ENCODE data around the gene CDH3.

CDH3 gene

DNA sequence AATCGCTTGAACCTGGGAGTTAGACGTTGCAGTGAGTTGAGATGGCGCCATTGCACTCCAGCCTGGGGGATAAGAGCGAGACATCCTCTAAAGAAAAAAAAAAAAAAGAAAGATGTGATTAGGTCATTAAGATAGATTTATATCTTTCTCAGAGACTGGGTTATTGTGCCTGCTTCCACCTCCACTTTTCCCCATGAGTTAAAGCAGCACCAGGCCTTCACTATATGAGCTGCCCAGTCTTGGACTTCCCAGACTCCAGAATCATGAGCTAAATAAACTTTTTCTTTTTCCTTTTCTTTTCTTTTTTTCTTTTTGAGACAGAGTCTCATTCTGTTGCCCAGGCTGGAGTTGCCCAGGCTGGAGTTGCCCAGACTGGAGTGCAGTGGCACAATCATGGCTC lies 72.6 kb downstream of the CDH3 start:
- ATAC-seq (ENCODE audit: low read depth), result no peak
- H3K27ac ChIP-seq (ENCODE audit: poor library complexity, severe bottlenecking), result no peak overlapping the region

DNA sequence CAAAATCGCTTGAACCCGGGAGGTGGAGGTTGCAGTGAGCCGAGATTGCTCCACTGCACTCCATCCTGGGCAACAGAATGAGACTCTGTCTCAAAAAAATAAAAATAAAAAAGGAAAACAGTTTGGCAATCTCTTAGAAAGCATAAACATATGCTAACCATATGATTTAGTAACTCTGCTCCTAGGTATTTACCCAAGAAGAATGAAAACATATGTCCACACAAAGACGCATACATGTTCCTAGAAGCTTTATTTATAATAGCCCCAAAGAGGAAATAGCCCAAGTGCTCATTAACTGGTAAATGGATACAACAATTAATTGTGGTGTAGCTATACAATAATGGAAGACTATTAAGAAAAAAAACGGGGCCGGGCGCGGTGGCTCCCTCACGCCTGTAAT lies 73.5 kb downstream of the CDH3 start:
- H3K27me3 ChIP-seq (ENCODE audit: insufficient read depth, poor library complexity, severe bottlenecking), result no peaks in the 10 kb centered on the region
- H3K4me1 ChIP-seq (ENCODE audit: insufficient read depth, poor library complexity, severe bottlenecking), result no peaks in the 10 kb centered on the region
- DNase-seq (ENCODE audit: low spot score) (no peak), ATAC-seq (ENCODE audit: low read depth) (no peak)
- H3K27ac ChIP-seq (ENCODE audit: poor library complexity, severe bottlenecking), result no peak overlapping the region
- H3K4me3 ChIP-seq (ENCODE audit: severe bottlenecking), result no peak overlapping the region
- H3K9me3 ChIP-seq (ENCODE audit: severe bottlenecking), result no peaks in the 10 kb centered on the region
- TF ChIP-seq, protein P1, sequence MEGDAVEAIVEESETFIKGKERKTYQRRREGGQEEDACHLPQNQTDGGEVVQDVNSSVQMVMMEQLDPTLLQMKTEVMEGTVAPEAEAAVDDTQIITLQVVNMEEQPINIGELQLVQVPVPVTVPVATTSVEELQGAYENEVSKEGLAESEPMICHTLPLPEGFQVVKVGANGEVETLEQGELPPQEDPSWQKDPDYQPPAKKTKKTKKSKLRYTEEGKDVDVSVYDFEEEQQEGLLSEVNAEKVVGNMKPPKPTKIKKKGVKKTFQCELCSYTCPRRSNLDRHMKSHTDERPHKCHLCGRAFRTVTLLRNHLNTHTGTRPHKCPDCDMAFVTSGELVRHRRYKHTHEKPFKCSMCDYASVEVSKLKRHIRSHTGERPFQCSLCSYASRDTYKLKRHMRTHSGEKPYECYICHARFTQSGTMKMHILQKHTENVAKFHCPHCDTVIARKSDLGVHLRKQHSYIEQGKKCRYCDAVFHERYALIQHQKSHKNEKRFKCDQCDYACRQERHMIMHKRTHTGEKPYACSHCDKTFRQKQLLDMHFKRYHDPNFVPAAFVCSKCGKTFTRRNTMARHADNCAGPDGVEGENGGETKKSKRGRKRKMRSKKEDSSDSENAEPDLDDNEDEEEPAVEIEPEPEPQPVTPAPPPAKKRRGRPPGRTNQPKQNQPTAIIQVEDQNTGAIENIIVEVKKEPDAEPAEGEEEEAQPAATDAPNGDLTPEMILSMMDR (IDR thresholded peaks at IDR 0.05; ENCODE audit: poor library complexity, severe bottlenecking), result no peak
- H3K36me3 ChIP-seq (ENCODE audit: low read depth), result no peaks in the 10 kb centered on the region

More for the DNA sequence above, 72.6 kb downstream of the CDH3 start:
- H3K4me3 ChIP-seq (ENCODE audit: severe bottlenecking), result no peak overlapping the region
- H3K9me3 ChIP-seq (ENCODE audit: severe bottlenecking), result no peaks in the 10 kb centered on the region
- TF ChIP-seq, protein P1 (IDR thresholded peaks at IDR 0.05; ENCODE audit: poor library complexity, severe bottlenecking), result no peak
- no peak for DNase-seq (ENCODE audit: low spot score)
- H3K36me3 ChIP-seq (ENCODE audit: low read depth), result no peaks in the 10 kb centered on the region
- no peaks in the 10 kb centered on the region for H3K4me1 ChIP-seq (ENCODE audit: insufficient read depth, poor library complexity, severe bottlenecking)
- no peaks in the 10 kb centered on the region for H3K27me3 ChIP-seq (ENCODE audit: insufficient read depth, poor library complexity, severe bottlenecking)

DNA sequence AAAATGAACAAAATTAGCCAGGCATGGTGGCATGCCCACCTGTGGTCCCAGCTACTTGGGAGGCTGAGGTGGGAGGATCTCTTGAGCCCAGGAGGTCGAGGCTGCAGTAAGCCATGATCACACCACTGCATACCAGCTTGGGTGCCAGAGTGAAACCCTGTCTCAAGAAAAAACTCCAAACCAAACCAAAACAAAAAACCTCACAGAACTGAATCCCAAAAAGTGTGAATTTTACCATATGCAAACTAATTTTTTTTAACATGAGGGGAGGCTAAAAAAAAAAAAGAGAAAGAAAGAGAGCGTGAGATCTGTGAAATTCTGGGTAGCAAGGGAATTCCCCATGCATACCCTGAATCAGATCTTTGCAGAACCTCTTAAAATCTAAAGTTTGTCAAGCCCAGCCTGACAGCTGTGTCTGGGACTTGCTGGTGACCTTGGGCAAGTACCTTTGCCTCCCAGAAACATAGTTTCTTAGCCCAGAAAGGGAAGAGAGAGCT lies 74.9 kb downstream of the CDH3 start:
- H3K27me3 ChIP-seq (ENCODE audit: insufficient read depth, poor library complexity, severe bottlenecking), result no peaks in the 10 kb centered on the region
- no peaks in the 10 kb centered on the region for H3K36me3 ChIP-seq (ENCODE audit: low read depth)
- DNase-seq (ENCODE audit: low spot score) (no peak), ATAC-seq (ENCODE audit: low read depth) (no peak)
- no peak overlapping the region for H3K4me3 ChIP-seq (ENCODE audit: severe bottlenecking)
- H3K27ac ChIP-seq (ENCODE audit: poor library complexity, severe bottlenecking), result no peak overlapping the region
- TF ChIP-seq, protein P1 (IDR thresholded peaks at IDR 0.05; ENCODE audit: poor library complexity, severe bottlenecking), result no peak
- no peaks in the 10 kb centered on the region for H3K9me3 ChIP-seq (ENCODE audit: severe bottlenecking)
- no peaks in the 10 kb centered on the region for H3K4me1 ChIP-seq (ENCODE audit: insufficient read depth, poor library complexity, severe bottlenecking)

- H3K9me3 ChIP-seq (ENCODE audit: severe bottlenecking), result no peaks in the 10 kb centered on the region
- no peaks in the 10 kb centered on the region for H3K36me3 ChIP-seq (ENCODE audit: low read depth)
- no peak overlapping the region for H3K27ac ChIP-seq (ENCODE audit: poor library complexity, severe bottlenecking)
- no peak overlapping the region for H3K4me3 ChIP-seq (ENCODE audit: severe bottlenecking)
- no peak for ATAC-seq (ENCODE audit: low read depth)
- DNase-seq (ENCODE audit: low spot score), result no peak
- H3K27me3 ChIP-seq (ENCODE audit: insufficient read depth, poor library complexity, severe bottlenecking), result no peaks in the 10 kb centered on the region
- no peaks in the 10 kb centered on the region for H3K4me1 ChIP-seq (ENCODE audit: insufficient read depth, poor library complexity, severe bottlenecking)
- TF ChIP-seq, protein P1 (IDR thresholded peaks at IDR 0.05; ENCODE audit: poor library complexity, severe bottlenecking), result no peak
These were observed 77.3 kb downstream of the CDH3 start for GRCh38 chr16:68722119-68723024.

GRCh38 chr16:68724797-68725196 lies 79.7 kb downstream of the CDH3 start:
- Histone ChIP-seq H3K4me1 (ENCODE audit: insufficient read depth, poor library complexity, severe bottlenecking) (no peaks in the 10 kb centered on the region), H3K9me3 (ENCODE audit: severe bottlenecking) (no peaks in the 10 kb centered on the region), H3K36me3 (ENCODE audit: low read depth) (no peaks in the 10 kb centered on the region), H3K27ac (ENCODE audit: poor library complexity, severe bottlenecking) (no peak overlapping the region), H3K27me3 (ENCODE audit: insufficient read depth, poor library complexity, severe bottlenecking) (no peaks in the 10 kb centered on the region), H3K4me3 (ENCODE audit: severe bottlenecking) (no peak overlapping the region)
- no peak for DNase-seq (ENCODE audit: low spot score)
- TF ChIP-seq, protein P1 (IDR thresholded peaks at IDR 0.05; ENCODE audit: poor library complexity, severe bottlenecking), result no peak
- ATAC-seq (ENCODE audit: low read depth), result no peak

Measured in RWPE2 (cell line).